Camera-type eye (tissue), 1 donor: Measurements from ENCODE around the gene ADAMTS18. TPM values are rescaled to one million over a fixed set of nuclear protein-coding genes. Genes with fewer than 3 reads are reported as not detected.

Experiments
- total RNA-seq: library from RNA; depleted of rRNA; stranded (reverse); fragments of >200 nt; gene quantifications from one replicate; pipeline ENCODE4 v1.2.3, GENCODE V29; 2014

ADAMTS18 gene
- 49.5 TPM for total RNA-seq

GRCh38 chr16:77434530-77435271, at the start of gene ADAMTS18:
ADAMTS18 (minus strand) TSS chr16:77435034; CDS start chr16:77434695, 339 bp downstream.

Other genes starting within 250 kb of the ADAMTS18 start
- 19.7 TPM for gene MON1B, start 243.8 kb downstream of the ADAMTS18 start, total RNA-seq
- 6.0 TPM for gene SYCE1L, start 235.6 kb downstream of the ADAMTS18 start, total RNA-seq